GM12892 (cell line): ENCODE data around the gene C5orf63.

Experiments
- DNase-seq: peaks from one replicate; pipeline ENCODE4 v3.0.0; 2011; ENCODE audit not compliant: insufficient read length
- FAIRE-seq: peaks from 2 replicates; lab custom pipeline; 2011; peaks lifted over from hg19 to GRCh38; lab: Jason Lieb, UNC
- POLR2A ChIP-seq: IDR thresholded peaks from 2 replicates; pipeline ENCODE4 v1.6.1; 2011; ENCODE audit warnings: low read depth, low read length, control low read depth
- POLR2AphosphoS5 ChIP-seq: IDR thresholded peaks from 2 replicates; pipeline ENCODE4 v1.6.1; 2011; ENCODE audit warnings: low read depth, low read length, control low read depth
- TAF1 ChIP-seq: IDR thresholded peaks from 2 replicates; pipeline ENCODE4 v1.6.1; 2011; ENCODE audit warnings: low read depth, mild to moderate bottlenecking, control low read depth, low read length, borderline replicate concordance

The C5orf63 gene

DNA sequence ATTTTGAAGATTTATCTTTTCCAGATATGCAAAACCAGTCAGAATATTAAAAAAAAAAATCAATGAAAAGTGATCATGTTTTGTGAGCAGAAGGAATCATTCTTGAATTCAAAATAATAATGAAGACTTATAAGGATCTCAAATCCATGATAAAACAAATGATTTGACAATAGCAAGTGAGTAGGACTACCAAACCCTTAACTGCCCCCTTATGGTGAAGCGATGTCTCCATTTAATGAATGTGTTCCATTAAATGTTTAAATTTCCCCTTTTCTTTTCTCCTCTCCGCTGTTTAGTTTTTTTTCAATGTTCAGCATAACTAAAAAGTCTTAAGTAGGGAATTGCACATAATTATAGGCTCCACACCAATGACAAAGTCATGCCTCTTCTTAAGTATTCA lies 30.7 kb downstream of the C5orf63 start:
- FAIRE-seq (no peak), DNase-seq (no peak)
- no peak for TF ChIP-seq POLR2A
- no peak for TF ChIP-seq TAF1
- TF ChIP-seq POLR2AphosphoS5, result no peak

GRCh38 chr5:127041571-127041970 lies 31.7 kb downstream of the C5orf63 start:
- no peak for FAIRE-seq
- TF ChIP-seq TAF1, result no peak
- DNase-seq, result no peak

DNA sequence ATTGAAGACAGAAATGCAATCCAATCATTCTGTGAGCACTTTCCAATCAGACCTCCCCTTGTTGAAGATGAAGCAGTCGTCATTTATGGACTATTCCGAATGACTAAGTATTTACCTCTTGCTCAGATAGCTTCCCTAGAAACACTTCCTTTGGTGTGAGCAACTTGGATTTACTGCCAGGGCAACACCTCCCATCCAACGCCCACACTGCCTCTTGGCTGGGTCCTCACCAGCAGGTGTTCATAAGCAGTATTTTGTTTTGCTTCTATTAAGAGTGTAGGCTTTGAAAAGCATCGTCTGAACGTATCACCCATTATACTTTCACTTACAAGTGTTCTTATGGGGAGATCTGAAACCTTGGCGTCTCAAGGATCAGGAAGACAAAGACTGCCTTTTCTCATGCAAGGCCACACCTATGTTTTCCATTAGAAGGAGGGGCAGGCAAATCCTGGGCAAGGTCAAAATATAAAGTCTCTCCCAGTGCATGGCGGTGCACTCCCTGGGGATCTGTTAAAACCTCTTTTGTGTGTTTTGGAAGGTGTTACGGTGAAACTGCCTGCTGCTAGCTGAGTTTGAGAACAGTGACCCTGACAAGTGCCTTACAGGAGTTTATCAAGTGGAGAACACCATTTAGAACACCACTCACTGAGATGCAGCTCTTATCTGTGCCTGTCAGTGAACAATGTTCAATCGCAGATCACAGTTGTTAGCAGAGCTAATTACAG lies 32.3 kb downstream of the C5orf63 start:
- TF ChIP-seq TAF1, result no peak
- TF ChIP-seq POLR2A, result no peak
- no peak for TF ChIP-seq POLR2AphosphoS5
- FAIRE-seq (peak; percentile 44), DNase-seq (no peak)

DNA sequence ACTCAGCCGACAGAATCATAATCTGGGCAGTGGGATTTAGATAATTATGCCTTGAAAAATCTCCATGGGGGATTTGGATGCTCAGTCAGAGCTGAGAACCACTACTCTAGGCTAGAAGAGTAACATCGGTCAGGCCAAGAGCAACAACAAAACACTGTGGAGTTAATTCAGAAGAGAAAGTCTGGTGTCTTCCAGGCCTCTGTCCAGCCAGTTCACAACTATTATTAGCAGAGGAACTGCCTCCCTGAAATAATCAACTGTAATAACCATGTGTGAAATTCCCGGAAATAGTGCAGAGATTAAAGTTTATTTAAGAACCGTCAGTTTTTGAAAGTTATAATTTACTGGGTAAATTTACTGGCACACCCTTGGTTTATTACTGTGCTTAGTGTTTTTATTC lies 34.8 kb downstream of the C5orf63 start:
- TF ChIP-seq POLR2A (no peak), POLR2AphosphoS5 (no peak), TAF1 (no peak)
- DNase-seq (no peak), FAIRE-seq (no peak)

GRCh38 chr5:127031863-127032232 lies 41.5 kb downstream of the C5orf63 start:
- TF ChIP-seq POLR2A (no peak), POLR2AphosphoS5 (no peak), TAF1 (no peak)
- DNase-seq (no peak), FAIRE-seq (no peak)

DNA sequence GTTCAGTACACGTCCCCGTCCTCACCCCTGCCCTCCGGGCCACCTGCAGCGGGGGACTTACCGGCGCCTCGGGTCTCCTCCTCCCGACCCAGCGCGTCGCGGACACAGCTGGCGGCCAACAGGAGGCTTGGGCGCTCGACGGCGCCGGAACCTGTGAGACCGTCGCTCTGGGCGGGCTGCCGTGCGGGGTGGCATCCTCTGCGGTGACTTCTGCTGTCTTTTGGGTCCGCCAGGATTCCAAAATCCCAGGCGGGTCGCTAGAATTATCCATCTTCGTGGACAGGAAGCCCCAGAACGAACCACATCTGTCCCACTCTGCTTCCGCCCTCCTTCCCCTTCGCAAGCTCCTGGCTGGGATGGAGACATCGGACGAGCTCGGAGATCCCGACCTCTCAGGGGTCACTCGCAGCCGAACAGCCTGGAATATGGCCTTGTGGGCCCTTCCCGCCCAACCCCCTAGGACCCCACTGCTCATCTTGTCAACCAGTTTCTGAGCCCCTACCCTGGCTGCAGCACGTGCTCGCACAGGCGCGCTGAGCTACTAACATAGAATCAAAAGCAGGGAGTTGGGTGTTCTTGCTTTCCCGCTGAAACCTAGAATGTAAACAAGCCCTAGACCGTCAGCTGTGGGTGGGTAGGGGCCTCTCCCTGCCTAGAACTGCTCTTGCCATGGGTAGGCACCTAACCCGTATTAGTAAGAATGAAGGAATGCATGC lies 42.0 kb downstream of the C5orf63 start:
- FAIRE-seq (no peak), DNase-seq (peak; percentile 34)
- TF ChIP-seq POLR2A, result no peak
- TF ChIP-seq POLR2AphosphoS5, result no peak
- TF ChIP-seq TAF1, result no peak

DNA sequence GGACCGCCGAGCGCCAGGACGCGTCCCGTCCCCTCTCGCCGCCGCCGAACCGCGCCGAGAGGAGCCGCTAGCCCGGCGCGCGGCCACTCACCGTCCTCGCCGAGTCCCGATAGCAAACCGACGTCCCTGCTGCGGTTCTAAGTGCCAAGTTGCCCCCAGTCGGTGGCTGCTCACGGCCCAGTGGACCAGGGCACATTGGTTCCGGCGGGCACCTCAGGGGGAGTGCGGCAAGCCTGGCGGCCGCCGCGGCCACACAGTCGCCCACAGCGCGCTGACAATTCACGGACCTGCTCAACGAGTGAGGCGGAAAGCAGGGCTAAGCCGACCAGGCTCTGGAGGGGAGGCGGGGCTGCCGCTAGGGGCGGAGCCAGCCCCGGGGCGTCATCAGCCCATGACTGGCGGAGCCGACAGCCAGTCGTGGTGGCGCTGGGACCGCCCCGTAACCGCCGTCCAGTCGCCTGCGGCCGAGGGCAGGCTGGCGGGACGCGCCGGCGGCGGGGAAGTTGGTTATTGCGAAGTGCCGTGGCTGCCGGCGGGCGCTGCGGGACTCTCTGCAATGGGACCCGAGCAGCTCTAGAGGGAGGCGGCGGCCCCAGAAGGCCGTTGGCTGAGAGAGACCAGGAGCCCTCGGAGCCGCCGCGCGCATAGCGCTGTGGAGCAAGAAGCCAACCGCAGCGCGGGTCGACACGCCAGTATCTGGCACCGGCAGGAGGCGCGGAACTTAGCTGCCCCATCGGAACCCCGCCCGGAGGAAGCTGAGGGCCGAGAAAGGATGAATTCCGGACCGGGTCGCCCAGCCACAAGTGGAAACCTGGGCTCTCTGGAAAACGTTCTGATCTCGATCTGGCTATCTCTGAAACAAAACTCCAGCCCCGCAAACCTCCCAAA lies 42.8 kb downstream of the C5orf63 start, which contains the start of gene MARCHF3:
MARCHF3 (minus strand) TSS at position 300 of the 888 bp plus-strand sequence. CDS start 112,387 bp downstream, outside the sequence.
- TF ChIP-seq POLR2AphosphoS5 (peak; percentile 83), TAF1 (peak; percentile 67), POLR2A (peak; percentile 90)
- peak; percentile 90 for DNase-seq
- FAIRE-seq, result peak; percentile 100

- FAIRE-seq, result peak; percentile 66
- no peak for TF ChIP-seq TAF1
- TF ChIP-seq POLR2A, result no peak
- no peak for TF ChIP-seq POLR2AphosphoS5
Observed at GRCh38 chr5:127029581-127030258, 43.6 kb downstream of the C5orf63 start.

GRCh38 chr5:127028822-127029457 lies 44.4 kb downstream of the C5orf63 start:
- TF ChIP-seq POLR2A, result no peak
- TF ChIP-seq TAF1, result no peak
- no peak for TF ChIP-seq POLR2AphosphoS5
- FAIRE-seq (peak; percentile 24), DNase-seq (no peak)

More at GRCh38 chr5:127029581-127030258, 43.6 kb downstream of the C5orf63 start:
- peak; percentile 14 for DNase-seq

- DNase-seq, result no peak
- TF ChIP-seq POLR2AphosphoS5 (no peak), TAF1 (no peak), POLR2A (no peak)
- FAIRE-seq, result no peak
Observed at GRCh38 chr5:127027539-127027938, 45.8 kb downstream of the C5orf63 start.
